ENCODE measurements around the gene PTGES. TPM values are rescaled to one million over a fixed set of nuclear protein-coding genes. Genes with fewer than 3 reads are reported as not detected.

Gene PTGES
- total and polyA plus RNA-seq, 8 donors, result 0.16 to 2.5 (median 0.95) TPM

DNA sequence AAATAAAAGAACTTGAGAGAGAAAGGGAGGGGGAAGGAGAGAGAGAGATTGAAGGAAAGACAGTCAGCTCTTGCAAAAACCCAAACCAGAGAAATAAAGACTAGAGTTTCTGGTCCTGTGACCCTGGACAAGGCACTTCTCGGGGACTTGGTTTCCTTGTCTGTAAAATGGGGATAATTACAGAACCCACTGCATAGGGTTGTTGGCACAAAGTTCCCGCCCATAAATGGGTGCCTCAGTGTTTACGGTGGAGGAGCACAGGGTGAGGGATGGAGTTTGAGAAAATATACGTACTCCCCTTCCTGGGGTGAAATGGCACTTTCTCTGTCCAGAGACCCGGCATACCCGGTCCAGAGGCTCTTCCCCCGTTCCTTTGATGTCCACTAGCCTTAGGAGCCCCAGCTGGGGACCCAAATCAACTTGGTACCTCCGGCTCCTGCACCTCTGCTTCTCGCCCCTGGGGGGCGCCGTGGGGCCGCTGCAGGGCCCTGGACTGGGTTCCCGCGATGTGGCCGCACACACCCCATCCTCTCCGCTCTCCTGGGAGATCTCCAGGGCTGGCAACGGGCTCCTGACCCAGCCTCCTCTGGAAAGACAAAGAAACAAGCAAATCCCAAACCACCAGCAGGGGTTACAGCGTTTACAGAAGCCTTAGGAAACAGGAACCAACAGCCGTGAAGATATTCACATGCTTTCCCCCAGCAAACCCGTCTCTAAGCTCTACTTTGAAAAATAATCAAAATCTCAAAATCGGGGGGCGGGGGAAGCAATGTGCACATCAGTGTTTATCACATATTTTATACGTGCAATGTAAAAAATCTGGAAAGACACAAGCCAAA is 26.3 kb downstream of the PTGES start:
- Histone ChIP-seq H3K4me3 (no peak overlapping the region), H3K9me3 (no peaks in the 10 kb centered on the region), H3K36me3 (no peaks in the 10 kb centered on the region), H3K4me1 (no peaks in the 10 kb centered on the region), H3K27ac (no peak overlapping the region), H3K27me3 (no peaks in the 10 kb centered on the region)
- 17 to 18% methylated on average over 23 of the region's 23 CpGs for WGBS, 2 donors
- TF ChIP-seq, protein P1, sequence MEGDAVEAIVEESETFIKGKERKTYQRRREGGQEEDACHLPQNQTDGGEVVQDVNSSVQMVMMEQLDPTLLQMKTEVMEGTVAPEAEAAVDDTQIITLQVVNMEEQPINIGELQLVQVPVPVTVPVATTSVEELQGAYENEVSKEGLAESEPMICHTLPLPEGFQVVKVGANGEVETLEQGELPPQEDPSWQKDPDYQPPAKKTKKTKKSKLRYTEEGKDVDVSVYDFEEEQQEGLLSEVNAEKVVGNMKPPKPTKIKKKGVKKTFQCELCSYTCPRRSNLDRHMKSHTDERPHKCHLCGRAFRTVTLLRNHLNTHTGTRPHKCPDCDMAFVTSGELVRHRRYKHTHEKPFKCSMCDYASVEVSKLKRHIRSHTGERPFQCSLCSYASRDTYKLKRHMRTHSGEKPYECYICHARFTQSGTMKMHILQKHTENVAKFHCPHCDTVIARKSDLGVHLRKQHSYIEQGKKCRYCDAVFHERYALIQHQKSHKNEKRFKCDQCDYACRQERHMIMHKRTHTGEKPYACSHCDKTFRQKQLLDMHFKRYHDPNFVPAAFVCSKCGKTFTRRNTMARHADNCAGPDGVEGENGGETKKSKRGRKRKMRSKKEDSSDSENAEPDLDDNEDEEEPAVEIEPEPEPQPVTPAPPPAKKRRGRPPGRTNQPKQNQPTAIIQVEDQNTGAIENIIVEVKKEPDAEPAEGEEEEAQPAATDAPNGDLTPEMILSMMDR (IDR thresholded peaks at IDR 0.05), result peak; percentile 70 to 81 (median 76)
- DNase-seq (peak in 4 of 6 donors; percentile 31 to 81 (median 64)), FAIRE-seq (no peak), ATAC-seq (peak; percentile 76 to 98 (median 94))
- intact Hi-C loops (cut with DNase I), result no loop called here

DNA sequence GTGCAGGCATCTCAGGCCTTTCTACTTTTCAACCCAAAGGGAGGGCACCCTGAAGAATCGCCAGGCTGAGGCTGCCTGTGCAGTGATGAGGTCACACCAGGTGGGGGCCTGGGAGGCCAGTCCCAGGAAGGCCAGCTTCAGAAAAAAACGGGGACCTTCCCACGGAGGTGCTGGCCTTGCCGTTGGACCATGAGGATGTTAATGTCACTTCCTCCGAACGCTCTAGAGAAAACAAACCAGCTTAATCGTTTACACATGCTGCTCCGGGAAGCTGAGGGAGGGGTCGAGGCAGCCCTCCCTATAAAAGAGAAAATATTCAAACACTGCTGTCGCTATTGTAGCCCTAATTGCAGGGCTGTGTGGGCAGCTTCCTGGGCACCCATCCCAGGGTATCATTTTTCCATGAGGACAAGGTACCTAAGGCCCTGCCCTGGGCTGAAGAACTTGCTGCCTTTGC is 27.0 kb downstream of the PTGES start:
- no peak for ATAC-seq
- Histone ChIP-seq H3K27ac (no peak overlapping the region), H3K9me3 (no peaks in the 10 kb centered on the region), H3K4me1 (no peaks in the 10 kb centered on the region), H3K27me3 (no peaks in the 10 kb centered on the region), H3K4me3 (no peak overlapping the region), H3K36me3 (no peaks in the 10 kb centered on the region)
- TF ChIP-seq, protein P1 (IDR thresholded peaks at IDR 0.05), result no peak
- FAIRE-seq, result no peak
- DNase-seq, result no peak
- whole genome bisulfite sequencing, 2 donors, result 27 to 29% methylated on average over 10 of the region's 10 CpGs
- intact Hi-C loops (cut with DNase I), result no loop called here

DNA sequence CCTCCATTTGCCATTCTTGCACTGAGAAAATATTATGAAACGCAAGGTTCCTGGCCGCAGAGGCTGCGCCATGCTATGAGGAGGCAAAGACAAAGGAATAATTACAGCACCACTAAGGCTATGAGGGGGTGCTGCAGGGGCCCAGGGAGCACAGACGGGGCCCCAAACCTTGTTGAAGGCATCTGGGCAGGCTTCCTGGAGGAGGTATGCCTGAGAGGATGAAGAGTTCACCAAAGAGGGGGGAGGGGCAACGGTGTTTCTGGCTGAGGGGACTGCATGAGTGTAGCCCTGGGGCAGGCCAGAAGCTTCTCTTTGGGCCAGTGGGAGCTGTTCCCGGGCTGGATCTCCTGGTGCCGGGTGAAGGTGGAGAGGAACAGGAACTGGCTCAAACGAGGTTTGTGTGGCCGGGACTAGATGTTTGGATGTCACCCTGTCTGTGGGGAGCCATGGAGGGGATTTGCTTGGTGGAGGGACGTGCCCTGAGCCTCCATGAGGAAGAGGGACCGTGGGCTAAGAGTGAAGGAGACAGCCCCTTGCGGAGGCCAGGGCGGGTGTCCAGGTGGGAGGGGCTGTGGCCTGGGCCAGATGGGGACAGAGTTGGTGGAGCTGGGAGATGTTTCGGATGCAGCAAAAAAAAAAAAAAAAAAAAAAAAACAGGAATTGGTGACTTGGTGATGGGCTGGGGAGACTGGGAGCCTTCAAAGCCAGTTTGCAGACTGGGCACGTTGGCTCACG is 28.2 kb downstream of the PTGES start:
- FAIRE-seq, result no peak
- Histone ChIP-seq H3K9me3 (no peaks in the 10 kb centered on the region), H3K27me3 (no peaks in the 10 kb centered on the region), H3K4me1 (no peaks in the 10 kb centered on the region), H3K4me3 (no peak overlapping the region), H3K27ac (no peak overlapping the region), H3K36me3 (no peaks in the 10 kb centered on the region)
- TF ChIP-seq, protein P1 (IDR thresholded peaks at IDR 0.05), result no peak
- 75 to 79% methylated on average over 16 of the region's 16 CpGs for WGBS, 2 donors
- intact Hi-C loops (cut with DNase I), result no loop called here
- no peak for DNase-seq
- ATAC-seq, result no peak

DNA sequence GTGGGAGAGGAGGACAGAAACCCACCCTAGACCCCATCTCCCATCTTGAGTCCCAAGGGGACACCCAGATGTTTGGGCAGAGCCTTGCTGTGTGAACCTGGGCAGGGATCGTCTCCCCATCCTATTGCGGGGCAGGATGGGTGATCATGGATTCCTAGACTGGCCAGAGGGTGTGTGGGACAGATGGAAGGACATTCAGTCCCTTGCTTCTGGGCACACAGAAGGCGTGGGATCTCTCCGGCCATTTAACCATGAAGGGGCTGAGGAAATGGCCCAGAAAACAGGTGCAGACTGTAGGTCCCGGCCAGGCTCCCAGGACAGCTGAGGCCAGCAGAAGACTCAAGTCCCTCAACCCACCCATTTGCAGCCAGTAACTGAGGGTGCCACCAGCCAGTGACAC is 29.9 kb downstream of the PTGES start:
- intact Hi-C loops (cut with DNase I), result no loop called here
- H3K4me1 ChIP-seq, result no peaks in the 10 kb centered on the region
- FAIRE-seq (no peak), DNase-seq (no peak), ATAC-seq (no peak)
- H3K27me3 ChIP-seq, result no peaks in the 10 kb centered on the region
- no peak overlapping the region for H3K27ac ChIP-seq
- WGBS, 2 donors, result 80 to 92% methylated on average over 5 of the region's 5 CpGs
- TF ChIP-seq, protein P1 (IDR thresholded peaks at IDR 0.05), result no peak
- H3K36me3 ChIP-seq, result no peaks in the 10 kb centered on the region
- no peaks in the 10 kb centered on the region for H3K9me3 ChIP-seq
- no peak overlapping the region for H3K4me3 ChIP-seq

Data from pancreas (tissue), 10 donors.